Body of pancreas (tissue), 4 donors: ENCODE results near the gene PSMD11. TPM values are rescaled to one million over a fixed set of nuclear protein-coding genes. Genes with fewer than 3 reads are reported as not detected.

ENCODE experiments used
- ATAC-seq: fragments of 150-250 bp; one replicate; pipeline ENCODE4 v1.9.1; 2016
- DNase-seq, 4 donors: peaks; one replicate each; pipeline ENCODE4 v3.0.0-alpha.2; 2019
- H3K27ac ChIP-seq, 4 donors: fragments of 200-600 bp; sonication (generic); 1 replicate in 3 of 4; 2 replicates in 1 of 4; pipeline versions ENCODE4 v1.5.1 to v1.6.1; 2016 to 2019; ENCODE audit warnings: mild to moderate bottlenecking in 1 of 4, mixed read lengths in 1 of 4, moderate library complexity in 1 of 4
- H3K27me3 ChIP-seq, 2 donors: fragments of 200-600 bp; sonication (generic); one replicate each; pipeline ENCODE4 v1.6.0; 2016; ENCODE audit warnings: mild to moderate bottlenecking in 1 of 2
- H3K36me3 ChIP-seq, 2 donors: fragments of 200-600 bp; sonication (generic); replicated peaks in 1 of 2; 2 replicates each; pipeline ENCODE4 v1.5.1; 2016; ENCODE audit warnings: low read depth in 2 of 2; ENCODE audit not compliant: insufficient read depth in 1 of 2
- H3K4me1 ChIP-seq: fragments of 200-600 bp; sonication (generic); one replicate; pipeline ENCODE4 v1.6.0; 2016
- H3K4me3 ChIP-seq, 2 donors: fragments of 200-600 bp; sonication (generic); 1 replicate in 1 of 2; 2 replicates in 1 of 2; pipeline ENCODE4 v1.5.1; 2016 to 2019
- H3K9me3 ChIP-seq, 3 donors: fragments of 200-600 bp; sonication (generic); 1 replicate in 2 of 3; 2 replicates in 1 of 3; pipeline ENCODE4 v1.5.1; 2016
- CTCF ChIP-seq, 7 experiments: fragments of 450-650 bp in 4 of 7; fragments of 200-600 bp in 3 of 7; sonication (generic) in 3 of 7; IDR thresholded peaks; one replicate each; pipeline ENCODE4 v1.5.1; 2016 to 2019; ENCODE audit warnings: antibody characterized with exemption in 7 of 7
- POLR2A ChIP-seq, 3 donors: fragments of 450-650 bp; IDR thresholded peaks; one replicate each; pipeline ENCODE4 v1.6.1; 2016; ENCODE audit warnings: antibody characterized with exemption in 3 of 3, mild to moderate bottlenecking in 2 of 3
- WGBS, 2 donors: methylation state at CpG; one replicate each; pipeline ENCODE4 v1.1.5; 2017; 5-methylcytosine and 5-hydroxymethylcytosine counted together
- intact Hi-C: fragments of 100-400 bp; cut with DNase I; formaldehyde crosslinking; loops from one replicate; pipeline ENCODE4 v1.15.1; 2023
- total RNA-seq, 2 donors: library from RNA; depleted of rRNA; stranded (reverse); fragments of >200 nt; gene quantifications; one replicate each; pipeline ENCODE4 v1.1.0, GENCODE V29; 2016

Gene PSMD11
- total RNA-seq, 2 donors from 2014 or later = 18.9 to 24.7 TPM

- WGBS, 2 donors = 75 to 83% methylated on average over 5 of the region's 5 CpGs
- Histone ChIP-seq H3K4me3 (no peak overlapping the region), H3K27me3 (no peaks in the 10 kb centered on the region), H3K4me1 (peaks cover 10% of the 10 kb centered on the region), H3K27ac (no peak overlapping the region), H3K9me3 (no peaks in the 10 kb centered on the region), H3K36me3 (peaks cover 0 to 55% of the 10 kb centered on the region in 2 donors)
- DNase-seq (no peak), ATAC-seq (no peak)
- intact Hi-C loops = no loop called here
- no peak for TF ChIP-seq POLR2A (IDR thresholded peaks at IDR 0.05)
- no peak for TF ChIP-seq CTCF (IDR thresholded peaks at IDR 0.05)
These were observed 34.8 kb downstream of the PSMD11 start for GRCh38 chr17:32479074-32479617.

GRCh38 chr17:32481193-32481592, 36.9 kb downstream of the PSMD11 start:
- DNase-seq (no peak), ATAC-seq (no peak)
- H3K27me3 ChIP-seq = no peaks in the 10 kb centered on the region
- 82 to 86% methylated on average over 8 of the region's 8 CpGs for WGBS, 2 donors
- TF ChIP-seq CTCF (IDR thresholded peaks at IDR 0.05) (no peak), POLR2A (IDR thresholded peaks at IDR 0.05) (no peak)
- peaks cover 15% of the 10 kb centered on the region for H3K4me1 ChIP-seq
- no peak overlapping the region for H3K4me3 ChIP-seq
- intact Hi-C loops = no loop called here
- H3K36me3 ChIP-seq = peaks cover 0 to 43% of the 10 kb centered on the region in 2 donors
- no peaks in the 10 kb centered on the region for H3K9me3 ChIP-seq
- H3K27ac ChIP-seq = no peak overlapping the region

GRCh38 chr17:32482568-32483320, 38.4 kb downstream of the PSMD11 start:
- DNase-seq (peak in 1 of 4 donors; percentile 19), ATAC-seq (no peak)
- H3K4me3 ChIP-seq = no peak overlapping the region
- peaks cover 0 to 30% of the 10 kb centered on the region in 2 donors for H3K36me3 ChIP-seq
- H3K4me1 ChIP-seq = peaks cover 22% of the 10 kb centered on the region
- TF ChIP-seq CTCF (IDR thresholded peaks at IDR 0.05) = no peak
- no peak for TF ChIP-seq POLR2A (IDR thresholded peaks at IDR 0.05)
- 61 to 64% methylated on average over 11 of the region's 11 CpGs for WGBS, 2 donors
- intact Hi-C loops = no loop called here
- H3K9me3 ChIP-seq = no peaks in the 10 kb centered on the region
- H3K27ac ChIP-seq = peak overlapping the region in 3 of 4 donors; percentile 37 to 74 (median 69)
- H3K27me3 ChIP-seq = no peaks in the 10 kb centered on the region

GRCh38 chr17:32483451-32484019, 39.2 kb downstream of the PSMD11 start:
- WGBS, 2 donors = 5 to 18% methylated on average over 3 to 7 of the region's 7 CpGs
- ATAC-seq = peak; percentile 45
- peaks cover 0 to 22% of the 10 kb centered on the region in 2 donors for H3K36me3 ChIP-seq
- TF ChIP-seq POLR2A (IDR thresholded peaks at IDR 0.05) = no peak
- peak in 6 of 7 experiments; percentile 21 to 71 (median 65) for TF ChIP-seq CTCF (IDR thresholded peaks at IDR 0.05)
- H3K9me3 ChIP-seq = no peaks in the 10 kb centered on the region
- no peak overlapping the region for H3K4me3 ChIP-seq
- H3K4me1 ChIP-seq = peaks cover 26% of the 10 kb centered on the region
- DNase-seq = peak; percentile 50 to 75 (median 66)
- peak overlapping the region; percentile 37 to 74 (median 64) for H3K27ac ChIP-seq
- H3K27me3 ChIP-seq = no peaks in the 10 kb centered on the region
- intact Hi-C loops = no loop called here
